Hepatocyte (in vitro differentiated cells): Measurements from ENCODE around the gene PRELP. TPM values are rescaled to one million over a fixed set of nuclear protein-coding genes. Genes with fewer than 3 reads are reported as not detected.
A peak's percentile ranks its signal among the peaks of the same experiment; 100 is the strongest.

Experiments
- DNase-seq: peaks from one replicate; pipeline ENCODE4 v3.0.0-alpha.2; 2016; ENCODE audit warnings: low spot score
- H2AFZ ChIP-seq: fragments of 200-600 bp; sonication (generic); 2 replicates; pipeline ENCODE4 v1.6.0; 2016; ENCODE audit warnings: antibody characterized with exemption, mild to moderate bottlenecking
- H3K27ac ChIP-seq: fragments of 200-600 bp; sonication (generic); 2 replicates; pipeline ENCODE4 v1.5.1; 2016; ENCODE audit warnings: mild to moderate bottlenecking
- H3K27me3 ChIP-seq: fragments of 200-600 bp; sonication (generic); 2 replicates; pipeline ENCODE4 v1.6.1; 2016
- H3K36me3 ChIP-seq: fragments of 200-600 bp; sonication (generic); replicated peaks from 2 replicates; pipeline ENCODE4 v1.5.1; 2016; ENCODE audit warnings: low read depth; ENCODE audit not compliant: insufficient read depth
- H3K4me1 ChIP-seq: fragments of 200-600 bp; sonication (generic); 2 replicates; pipeline ENCODE4 v1.5.1; 2016; ENCODE audit warnings: mild to moderate bottlenecking, moderate library complexity; ENCODE audit not compliant: insufficient read depth
- H3K4me2 ChIP-seq: fragments of 200-600 bp; sonication (generic); 2 replicates; pipeline ENCODE4 v1.6.0; 2016
- H3K4me3 ChIP-seq: fragments of 200-600 bp; sonication (generic); 2 replicates; pipeline ENCODE4 v1.5.1; 2016; ENCODE audit warnings: mild to moderate bottlenecking
- H3K79me2 ChIP-seq: fragments of 200-600 bp; sonication (generic); 2 replicates; pipeline ENCODE4 v1.6.0; 2017; ENCODE audit warnings: mild to moderate bottlenecking
- H3K9me2 ChIP-seq: fragments of 200-600 bp; sonication (generic); replicated peaks from 2 replicates; pipeline ENCODE4 v1.6.0; 2017; ENCODE audit warnings: mild to moderate bottlenecking; ENCODE audit not compliant: insufficient read depth
- H3K9me3 ChIP-seq: fragments of 200-600 bp; sonication (generic); 2 replicates; pipeline ENCODE4 v1.5.1; 2016; ENCODE audit warnings: low read depth, mild to moderate bottlenecking
- H4K20me1 ChIP-seq: fragments of 200-600 bp; sonication (generic); 2 replicates; pipeline ENCODE4 v1.6.0; 2016; ENCODE audit warnings: mild to moderate bottlenecking; ENCODE audit not compliant: insufficient read depth, poor library complexity, severe bottlenecking
- CTCF ChIP-seq: fragments of 200-600 bp; sonication (generic); IDR thresholded peaks from 2 replicates; pipeline ENCODE4 v1.5.1; 2016; ENCODE audit warnings: antibody characterized with exemption, mild to moderate bottlenecking; ENCODE audit not compliant: poor library complexity
- EZH2 ChIP-seq: fragments of 200-600 bp; sonication (generic); IDR thresholded peaks from 2 replicates; pipeline ENCODE4 v1.6.1; 2016; ENCODE audit warnings: antibody characterized with exemption, mild to moderate bottlenecking, borderline replicate concordance
- EZH2phosphoT487 ChIP-seq: fragments of 200-600 bp; sonication (generic); IDR thresholded peaks from one replicate; pipeline ENCODE4 v1.6.1; 2018; ENCODE audit warnings: antibody characterized with exemption, mild to moderate bottlenecking, low read depth, moderate library complexity; ENCODE audit not compliant: unreplicated experiment, severe bottlenecking
- WGBS: methylation state at CpG from one replicate; pipeline ENCODE4 v1.1.6; 2016; ENCODE audit warnings: low lambda C conversion rate; ENCODE audit errors: missing lambda C conversion rate; 5-methylcytosine and 5-hydroxymethylcytosine counted together
- polyA plus RNA-seq: library from polyadenylated mRNA; unstranded; fragments of >200 nt; fragmentation: Nextera tagmentation; extraction: Ambion mirVana; gene quantifications from 2 replicates; pipeline ENCODE4 v1.2.1, GENCODE V29; 2016
- total RNA-seq: library from RNA; depleted of rRNA; stranded (reverse); fragments of >200 nt; gene quantifications from 2 replicates; pipeline ENCODE4 v1.2.3, GENCODE V29; 2014

Gene PRELP
- total and polyA plus RNA-seq, 2 experiments from 2014 or later = 0.83 to 10.8 TPM

DNA sequence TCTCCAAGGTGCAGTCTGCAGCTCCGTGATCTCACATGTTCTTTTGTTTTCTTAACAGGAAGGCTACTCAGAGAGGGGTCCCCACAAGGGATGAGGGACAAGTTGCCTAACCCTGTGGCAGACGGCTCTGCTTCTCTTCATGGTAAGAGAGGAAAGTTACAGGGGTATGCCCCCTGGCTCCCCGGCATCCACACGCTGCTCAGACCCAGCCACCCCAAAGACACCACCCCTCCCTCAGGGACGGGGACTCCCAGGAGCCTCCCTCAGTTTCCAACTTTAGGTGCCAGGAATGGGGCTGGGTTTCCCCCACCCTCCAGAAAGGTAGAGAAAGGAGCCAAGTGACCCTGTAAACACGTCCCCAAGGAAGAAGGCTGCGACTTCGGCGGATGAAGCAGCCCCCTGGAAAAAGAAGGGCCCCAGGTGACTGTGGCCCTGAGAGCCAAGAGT is 38.0 kb downstream of the PRELP start:
- Histone ChIP-seq H3K36me3 (no peaks in the 10 kb centered on the region), H3K27ac (peak overlapping the region; percentile 94), H3K79me2 (no peaks in the 10 kb centered on the region), H4K20me1 (no peaks in the 10 kb centered on the region), H3K4me3 (no peak overlapping the region), H3K4me1 (peaks cover 33% of the 10 kb centered on the region), H2AFZ (peak overlapping the region; percentile 3), H3K9me2 (no peaks in the 10 kb centered on the region), H3K4me2 (peak overlapping the region; percentile 55), H3K27me3 (no peaks in the 10 kb centered on the region), H3K9me3 (no peaks in the 10 kb centered on the region)
- TF ChIP-seq CTCF (no peak), EZH2 (no peak), EZH2phosphoT487 (no peak)
- no peak for DNase-seq
- WGBS = 61% methylated on average over 9 of the region's 9 CpGs

DNA sequence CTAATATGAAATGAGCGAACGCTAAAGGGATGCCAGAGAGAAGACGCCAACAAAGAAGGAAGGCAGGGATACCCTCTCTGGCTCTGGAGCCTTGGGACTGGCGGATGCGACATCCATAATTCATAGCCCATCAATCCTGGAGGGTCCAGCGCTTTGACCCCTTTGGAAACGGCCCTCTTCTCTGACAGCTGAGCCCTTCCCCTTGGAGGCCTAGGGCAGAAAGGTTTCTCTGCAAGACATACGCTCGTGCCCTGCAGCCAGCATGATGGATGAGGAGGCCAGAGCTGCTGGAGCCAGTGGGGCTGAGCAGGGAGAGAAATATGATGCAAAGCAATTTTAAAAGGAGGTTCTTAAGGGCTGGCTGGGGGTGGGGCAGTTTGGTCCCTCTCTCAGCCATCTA is 40.6 kb downstream of the PRELP start:
- H3K4me3 ChIP-seq = no peak overlapping the region
- no peaks in the 10 kb centered on the region for H3K27me3 ChIP-seq
- WGBS = 93% methylated on average over 9 of the region's 9 CpGs
- no peak overlapping the region for H3K27ac ChIP-seq
- H4K20me1 ChIP-seq = no peaks in the 10 kb centered on the region
- no peaks in the 10 kb centered on the region for H3K36me3 ChIP-seq
- DNase-seq = no peak
- H2AFZ ChIP-seq = no peak overlapping the region
- H3K4me2 ChIP-seq = no peak overlapping the region
- peaks cover 48% of the 10 kb centered on the region for H3K4me1 ChIP-seq
- no peaks in the 10 kb centered on the region for H3K79me2 ChIP-seq
- H3K9me3 ChIP-seq = no peaks in the 10 kb centered on the region
- H3K9me2 ChIP-seq = no peaks in the 10 kb centered on the region
- no peak for TF ChIP-seq CTCF
- TF ChIP-seq EZH2 = no peak
- TF ChIP-seq EZH2phosphoT487 = no peak

- Histone ChIP-seq H3K36me3 (no peaks in the 10 kb centered on the region), H3K79me2 (no peaks in the 10 kb centered on the region), H3K4me2 (no peak overlapping the region), H3K27ac (no peak overlapping the region), H4K20me1 (no peaks in the 10 kb centered on the region), H2AFZ (no peak overlapping the region), H3K27me3 (no peaks in the 10 kb centered on the region), H3K4me3 (no peak overlapping the region), H3K4me1 (peaks cover 51% of the 10 kb centered on the region), H3K9me2 (no peaks in the 10 kb centered on the region), H3K9me3 (no peaks in the 10 kb centered on the region)
- TF ChIP-seq EZH2 (no peak), EZH2phosphoT487 (no peak), CTCF (no peak)
- DNase-seq = no peak
- WGBS = 56% methylated on average over 5 of the region's 5 CpGs
These were observed 41.3 kb downstream of the PRELP start for GRCh38 chr1:203516906-203517305.
